K562 (cell line): ENCODE measurements around the gene DHX35. TPM values are rescaled to one million over a fixed set of nuclear protein-coding genes. Genes with fewer than 3 reads are reported as not detected.

Experiments
- CBFA2T2 ChIP-seq: fragments of 450-650 bp; conservative IDR thresholded peaks from 2 replicates; pipeline ENCODE4 v1.6.1; 2017; ENCODE audit warnings: mild to moderate bottlenecking
- COPS2 ChIP-seq: fragments of 450-650 bp; conservative IDR thresholded peaks from 2 replicates; pipeline ENCODE4 v1.6.1; 2016; ENCODE audit warnings: mild to moderate bottlenecking, moderate library complexity
- EP300 ChIP-seq: IDR thresholded peaks from 2 replicates; pipeline ENCODE4 v1.6.1; 2012; ENCODE audit warnings: low read length, improper control_type of control experiment
- FOXA1 ChIP-seq: fragments of 450-650 bp; IDR thresholded peaks from 2 replicates; pipeline ENCODE4 v1.6.1; 2016; ENCODE audit warnings: mild to moderate bottlenecking, borderline replicate concordance
- FOXK1 ChIP-seq: sonication (generic); formaldehyde crosslinking; IDR thresholded peaks from 2 replicates; pipeline ENCODE4 v1.8.0; 2022; ENCODE audit warnings: missing genetic modification reagents, mild to moderate bottlenecking, borderline replicate concordance
- IRF2 ChIP-seq: sonication (generic); formaldehyde crosslinking; IDR thresholded peaks from 2 replicates; pipeline ENCODE4 v1.8.1; 2022; ENCODE audit warnings: mild to moderate bottlenecking, missing genetic modification reagents
- KDM4B ChIP-seq, 2 experiments: fragments of 450-650 bp in 1 of 2; sonication (generic) in 1 of 2; IDR thresholded peaks; 2 replicates each; pipeline ENCODE4 v1.6.1; 2016 to 2017; ENCODE audit warnings: borderline replicate concordance in 2 of 2, antibody characterized with exemption in 1 of 2, low read depth in 1 of 2, mild to moderate bottlenecking in 1 of 2
- NFRKB ChIP-seq: fragments of 450-650 bp; IDR thresholded peaks from 2 replicates; pipeline ENCODE4 v1.6.1; 2016; ENCODE audit warnings: low read depth
- PHF8 ChIP-seq: fragments of 200-600 bp; sonication (generic); IDR thresholded peaks from 2 replicates; pipeline ENCODE4 v1.6.1; 2012; ENCODE audit warnings: mixed run types, mild to moderate bottlenecking, inconsistent platforms, low read length, moderate library complexity, borderline replicate concordance
- RBM39 ChIP-seq: fragments of 200-400 bp; formaldehyde crosslinking; optimal IDR thresholded peaks from 2 replicates; pipeline ENCODE3; 2018; ENCODE audit warnings: low read depth, low read length
- TAF1 ChIP-seq: IDR thresholded peaks from 2 replicates; pipeline ENCODE4 v1.6.1; 2011; ENCODE audit warnings: mild to moderate bottlenecking, low read length, moderate library complexity; ENCODE audit not compliant: insufficient read depth, control insufficient read depth, severe bottlenecking; ENCODE audit errors: extremely low read depth
- TCF3 ChIP-seq: sonication (generic); formaldehyde crosslinking; IDR thresholded peaks from 2 replicates; pipeline ENCODE4 v1.4.0; 2020; ENCODE audit warnings: mild to moderate bottlenecking, missing genetic modification reagents
- ZC3H11A ChIP-seq: IDR thresholded peaks from 2 replicates; pipeline ENCODE4 v1.6.1; 2012; ENCODE audit warnings: low read depth, low read length, improper control_type of control experiment
- ZFP36 ChIP-seq: fragments of 150-350 bp; IDR thresholded peaks from 2 replicates; pipeline ENCODE4 v1.6.1; 2018; ENCODE audit warnings: low read length, low read depth; ENCODE audit not compliant: partially characterized antibody
- polyA plus RNA-seq, 8 experiments: library from polyadenylated mRNA; depleted of rRNA in 4 of 8; stranded (reverse) in 5 of 8; unstranded in 3 of 8; fragments of >200 nt; fragmentation: Nextera tagmentation in 2 of 8; fragmentation: Illumina TruSeq in 1 of 8; extraction: Ambion mirVana in 2 of 8; extraction: Trizol in 1 of 8; gene quantifications; 2 replicates each; pipeline versions ENCODE4 v1.2.1 to v1.2.3, GENCODE V29; 2011 to 2014; ENCODE audit warnings: inconsistent platforms in 1 of 8, missing spikeins in 1 of 8
- total RNA-seq, 7 experiments: library from RNA; depleted of rRNA in 6 of 7; stranded (reverse); fragments of >200 nt in 6 of 7; fragmentation: Illumina TruSeq in 2 of 7; extraction: Trizol in 2 of 7; gene quantifications; 2 replicates each; pipeline versions ENCODE4 v1.2.1 to v1.2.3, GENCODE V29; 2011 to 2021; ENCODE audit warnings: low replicate concordance in 1 of 7
- TF ChIP-seq, protein P1 (sequence below): sonication (generic); formaldehyde crosslinking; IDR thresholded peaks from 2 replicates; pipeline ENCODE4 v1.8.0; 2022; ENCODE audit warnings: mild to moderate bottlenecking, low read depth, missing genetic modification reagents
- TF ChIP-seq, protein P2 (sequence below): sonication (generic); formaldehyde crosslinking; IDR thresholded peaks from 2 replicates; pipeline ENCODE4 v1.8.0; 2022; ENCODE audit warnings: mild to moderate bottlenecking, missing genetic modification reagents
- TF ChIP-seq, protein P3 (sequence below): fragments of 250-450 bp; sonication (Bioruptor Pico); IDR thresholded peaks from 2 replicates; pipeline ENCODE4 v1.5.0; 2020; ENCODE audit warnings: mild to moderate bottlenecking, borderline replicate concordance
- TF ChIP-seq, protein P4 (sequence below): fragments of 250-450 bp; sonication (Bioruptor Pico); IDR thresholded peaks from 2 replicates; pipeline ENCODE4 v1.5.0; 2021
- TF ChIP-seq, protein P5 (sequence below): fragments of 250-450 bp; sonication (Bioruptor Pico); IDR thresholded peaks from 2 replicates; pipeline ENCODE4 v1.5.0; 2020; ENCODE audit warnings: mild to moderate bottlenecking
- TF ChIP-seq, protein P6 (sequence below): fragments of 150-350 bp; IDR thresholded peaks from 2 replicates; pipeline ENCODE4 v1.6.1; 2014; ENCODE audit warnings: low read depth, mild to moderate bottlenecking, low read length, borderline replicate concordance

The DHX35 gene
- total and polyA plus RNA-seq, 9 of the 15 experiments (the other 6 are each of a cell fraction or from before 2014, with no cell fraction given) = 6.5 to 25.6 (median 16.9) TPM

DNA sequence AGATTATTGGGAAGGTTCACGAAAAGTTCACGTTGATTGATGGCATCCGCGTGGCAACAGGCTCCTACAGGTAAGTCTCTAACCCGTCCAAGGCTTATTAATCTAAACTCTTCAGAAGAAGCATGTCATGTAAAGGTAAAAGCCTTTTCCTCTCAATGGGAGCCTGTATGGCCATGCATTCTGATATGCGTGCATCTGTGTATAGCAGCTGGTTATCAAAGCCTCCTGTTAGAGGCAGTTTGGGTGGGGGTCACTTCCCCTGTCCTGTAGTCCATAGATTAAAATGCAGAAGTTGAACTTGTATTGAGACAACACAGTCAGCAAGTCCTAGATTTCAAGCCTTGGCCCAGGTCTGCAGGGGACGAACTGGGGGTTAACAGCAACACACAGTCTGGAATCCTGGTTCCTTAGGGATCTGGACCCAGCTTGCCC lies 14.2 kb upstream of the DHX35 start (continued):
- TF ChIP-seq, protein P1, sequence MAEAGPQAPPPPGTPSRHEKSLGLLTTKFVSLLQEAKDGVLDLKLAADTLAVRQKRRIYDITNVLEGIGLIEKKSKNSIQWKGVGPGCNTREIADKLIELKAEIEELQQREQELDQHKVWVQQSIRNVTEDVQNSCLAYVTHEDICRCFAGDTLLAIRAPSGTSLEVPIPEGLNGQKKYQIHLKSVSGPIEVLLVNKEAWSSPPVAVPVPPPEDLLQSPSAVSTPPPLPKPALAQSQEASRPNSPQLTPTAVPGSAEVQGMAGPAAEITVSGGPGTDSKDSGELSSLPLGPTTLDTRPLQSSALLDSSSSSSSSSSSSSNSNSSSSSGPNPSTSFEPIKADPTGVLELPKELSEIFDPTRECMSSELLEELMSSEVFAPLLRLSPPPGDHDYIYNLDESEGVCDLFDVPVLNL = no peak
- TF ChIP-seq KDM4B (IDR thresholded peaks at IDR 0.05; ENCODE audit: borderline replicate concordance in 2 of 2, low read depth in 1 of 2) (no peak), ZFP36 (no peak), FOXK1 (CRISPR knock-in tag) (no peak), PHF8 (no peak), ZC3H11A (no peak), TAF1 (peak; percentile 71), COPS2 (no peak), NFRKB (no peak), RBM39 (no peak), TCF3 (CRISPR knock-in tag) (peak; percentile 100), EP300 (peak; percentile 99), FOXA1 (no peak), CBFA2T2 (peak; percentile 99), IRF2 (CRISPR knock-in tag) (no peak)
- TF ChIP-seq, protein P2, sequence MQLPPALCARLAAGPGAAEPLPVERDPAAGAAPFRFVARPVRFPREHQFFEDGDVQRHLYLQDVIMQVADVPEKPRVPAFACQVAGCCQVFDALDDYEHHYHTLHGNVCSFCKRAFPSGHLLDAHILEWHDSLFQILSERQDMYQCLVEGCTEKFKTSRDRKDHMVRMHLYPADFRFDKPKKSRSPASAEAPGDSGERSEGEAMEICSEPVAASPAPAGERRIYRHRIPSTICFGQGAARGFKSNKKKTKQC (CRISPR knock-in tag) = no peak
- TF ChIP-seq, protein P3, sequence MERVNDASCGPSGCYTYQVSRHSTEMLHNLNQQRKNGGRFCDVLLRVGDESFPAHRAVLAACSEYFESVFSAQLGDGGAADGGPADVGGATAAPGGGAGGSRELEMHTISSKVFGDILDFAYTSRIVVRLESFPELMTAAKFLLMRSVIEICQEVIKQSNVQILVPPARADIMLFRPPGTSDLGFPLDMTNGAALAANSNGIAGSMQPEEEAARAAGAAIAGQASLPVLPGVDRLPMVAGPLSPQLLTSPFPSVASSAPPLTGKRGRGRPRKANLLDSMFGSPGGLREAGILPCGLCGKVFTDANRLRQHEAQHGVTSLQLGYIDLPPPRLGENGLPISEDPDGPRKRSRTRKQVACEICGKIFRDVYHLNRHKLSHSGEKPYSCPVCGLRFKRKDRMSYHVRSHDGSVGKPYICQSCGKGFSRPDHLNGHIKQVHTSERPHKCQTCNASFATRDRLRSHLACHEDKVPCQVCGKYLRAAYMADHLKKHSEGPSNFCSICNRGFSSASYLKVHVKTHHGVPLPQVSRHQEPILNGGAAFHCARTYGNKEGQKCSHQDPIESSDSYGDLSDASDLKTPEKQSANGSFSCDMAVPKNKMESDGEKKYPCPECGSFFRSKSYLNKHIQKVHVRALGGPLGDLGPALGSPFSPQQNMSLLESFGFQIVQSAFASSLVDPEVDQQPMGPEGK = no peak
- TF ChIP-seq, protein P4, sequence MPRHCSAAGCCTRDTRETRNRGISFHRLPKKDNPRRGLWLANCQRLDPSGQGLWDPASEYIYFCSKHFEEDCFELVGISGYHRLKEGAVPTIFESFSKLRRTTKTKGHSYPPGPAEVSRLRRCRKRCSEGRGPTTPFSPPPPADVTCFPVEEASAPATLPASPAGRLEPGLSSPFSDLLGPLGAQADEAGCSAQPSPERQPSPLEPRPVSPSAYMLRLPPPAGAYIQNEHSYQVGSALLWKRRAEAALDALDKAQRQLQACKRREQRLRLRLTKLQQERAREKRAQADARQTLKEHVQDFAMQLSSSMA (CRISPR knock-in tag) = no peak
- TF ChIP-seq, protein P5, sequence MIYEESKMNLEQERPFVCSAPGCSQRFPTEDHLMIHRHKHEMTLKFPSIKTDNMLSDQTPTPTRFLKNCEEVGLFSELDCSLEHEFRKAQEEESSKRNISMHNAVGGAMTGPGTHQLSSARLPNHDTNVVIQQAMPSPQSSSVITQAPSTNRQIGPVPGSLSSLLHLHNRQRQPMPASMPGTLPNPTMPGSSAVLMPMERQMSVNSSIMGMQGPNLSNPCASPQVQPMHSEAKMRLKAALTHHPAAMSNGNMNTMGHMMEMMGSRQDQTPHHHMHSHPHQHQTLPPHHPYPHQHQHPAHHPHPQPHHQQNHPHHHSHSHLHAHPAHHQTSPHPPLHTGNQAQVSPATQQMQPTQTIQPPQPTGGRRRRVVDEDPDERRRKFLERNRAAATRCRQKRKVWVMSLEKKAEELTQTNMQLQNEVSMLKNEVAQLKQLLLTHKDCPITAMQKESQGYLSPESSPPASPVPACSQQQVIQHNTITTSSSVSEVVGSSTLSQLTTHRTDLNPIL (CRISPR knock-in tag) = no peak
- TF ChIP-seq, protein P6, sequence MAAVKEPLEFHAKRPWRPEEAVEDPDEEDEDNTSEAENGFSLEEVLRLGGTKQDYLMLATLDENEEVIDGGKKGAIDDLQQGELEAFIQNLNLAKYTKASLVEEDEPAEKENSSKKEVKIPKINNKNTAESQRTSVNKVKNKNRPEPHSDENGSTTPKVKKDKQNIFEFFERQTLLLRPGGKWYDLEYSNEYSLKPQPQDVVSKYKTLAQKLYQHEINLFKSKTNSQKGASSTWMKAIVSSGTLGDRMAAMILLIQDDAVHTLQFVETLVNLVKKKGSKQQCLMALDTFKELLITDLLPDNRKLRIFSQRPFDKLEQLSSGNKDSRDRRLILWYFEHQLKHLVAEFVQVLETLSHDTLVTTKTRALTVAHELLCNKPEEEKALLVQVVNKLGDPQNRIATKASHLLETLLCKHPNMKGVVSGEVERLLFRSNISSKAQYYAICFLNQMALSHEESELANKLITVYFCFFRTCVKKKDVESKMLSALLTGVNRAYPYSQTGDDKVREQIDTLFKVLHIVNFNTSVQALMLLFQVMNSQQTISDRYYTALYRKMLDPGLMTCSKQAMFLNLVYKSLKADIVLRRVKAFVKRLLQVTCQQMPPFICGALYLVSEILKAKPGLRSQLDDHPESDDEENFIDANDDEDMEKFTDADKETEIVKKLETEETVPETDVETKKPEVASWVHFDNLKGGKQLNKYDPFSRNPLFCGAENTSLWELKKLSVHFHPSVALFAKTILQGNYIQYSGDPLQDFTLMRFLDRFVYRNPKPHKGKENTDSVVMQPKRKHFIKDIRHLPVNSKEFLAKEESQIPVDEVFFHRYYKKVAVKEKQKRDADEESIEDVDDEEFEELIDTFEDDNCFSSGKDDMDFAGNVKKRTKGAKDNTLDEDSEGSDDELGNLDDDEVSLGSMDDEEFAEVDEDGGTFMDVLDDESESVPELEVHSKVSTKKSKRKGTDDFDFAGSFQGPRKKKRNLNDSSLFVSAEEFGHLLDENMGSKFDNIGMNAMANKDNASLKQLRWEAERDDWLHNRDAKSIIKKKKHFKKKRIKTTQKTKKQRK = no peak
